K562 (cell line): ENCODE measurements around the gene TMEM237. TPM values are rescaled to one million over a fixed set of nuclear protein-coding genes. Genes with fewer than 3 reads are reported as not detected.

ENCODE experiments used
- ATF4 ChIP-seq: fragments of 450-650 bp; formaldehyde crosslinking; IDR thresholded peaks from 2 replicates; pipeline ENCODE4 v1.4.0; 2022; ENCODE audit warnings: mild to moderate bottlenecking, moderate library complexity
- BCL6 ChIP-seq: fragments of 250-450 bp; sonication (Bioruptor Pico); IDR thresholded peaks from 2 replicates; pipeline ENCODE4 v1.4.0; 2020
- EHMT2 ChIP-seq: fragments of 450-650 bp; IDR thresholded peaks from 2 replicates; pipeline ENCODE4 v1.6.1; 2018; ENCODE audit warnings: antibody characterized with exemption
- ELF4 ChIP-seq: fragments of 450-650 bp; formaldehyde crosslinking; IDR thresholded peaks from 2 replicates; pipeline ENCODE4 v1.4.0; 2022; ENCODE audit warnings: missing genetic modification characterization
- EP400 ChIP-seq: fragments of 450-650 bp; IDR thresholded peaks from 2 replicates; pipeline ENCODE4 v1.6.1; 2017; ENCODE audit warnings: antibody characterized with exemption, mild to moderate bottlenecking, moderate library complexity
- ILF3 ChIP-seq: fragments of 450-650 bp; IDR thresholded peaks from 2 replicates; pipeline ENCODE4 v1.6.1; 2018; ENCODE audit warnings: antibody characterized with exemption, mild to moderate bottlenecking, moderate library complexity, borderline replicate concordance
- MGA ChIP-seq: fragments of 450-650 bp; IDR thresholded peaks from 2 replicates; pipeline ENCODE4 v1.6.1; 2016; ENCODE audit warnings: mild to moderate bottlenecking, moderate library complexity
- RFX7 ChIP-seq: fragments of 250-450 bp; sonication (Bioruptor Pico); IDR thresholded peaks from 2 replicates; pipeline ENCODE4 v1.5.1; 2021; ENCODE audit warnings: mild to moderate bottlenecking
- ZNF609 ChIP-seq: sonication (generic); formaldehyde crosslinking; IDR thresholded peaks from 2 replicates; pipeline ENCODE4 v1.8.1; 2023; ENCODE audit warnings: missing genetic modification reagents, mild to moderate bottlenecking, borderline replicate concordance
- ZZZ3 ChIP-seq: fragments of 450-650 bp; IDR thresholded peaks from 2 replicates; pipeline ENCODE4 v1.6.1; 2016; ENCODE audit warnings: antibody characterized with exemption, mild to moderate bottlenecking, moderate library complexity
- polyA plus RNA-seq, 8 experiments: library from polyadenylated mRNA; depleted of rRNA in 4 of 8; stranded (reverse) in 5 of 8; unstranded in 3 of 8; fragments of >200 nt; fragmentation: Nextera tagmentation in 2 of 8; fragmentation: Illumina TruSeq in 1 of 8; extraction: Ambion mirVana in 2 of 8; extraction: Trizol in 1 of 8; gene quantifications; 2 replicates each; pipeline versions ENCODE4 v1.2.1 to v1.2.3, GENCODE V29; 2011 to 2014; ENCODE audit warnings: inconsistent platforms in 1 of 8, missing spikeins in 1 of 8
- total RNA-seq, 7 experiments: library from RNA; depleted of rRNA in 6 of 7; stranded (reverse); fragments of >200 nt in 6 of 7; fragmentation: Illumina TruSeq in 2 of 7; extraction: Trizol in 2 of 7; gene quantifications; 2 replicates each; pipeline versions ENCODE4 v1.2.1 to v1.2.3, GENCODE V29; 2011 to 2021; ENCODE audit warnings: low replicate concordance in 1 of 7

Gene TMEM237
- total and polyA plus RNA-seq, 9 of the 15 experiments (the other 6 are each of a cell fraction or from before 2014, with no cell fraction given), result 6.2 to 25.6 (median 17.9) TPM

GRCh38 chr2:201678401-201678800, 35.1 kb upstream of the TMEM237 start (continued):
- TF ChIP-seq MGA (no peak), ZNF609 (CRISPR knock-in tag) (no peak), ILF3 (no peak), RFX7 (CRISPR knock-in tag) (no peak), BCL6 (no peak), EP400 (no peak), ZZZ3 (no peak), ATF4 (no peak), EHMT2 (no peak), ELF4 (CRISPR knock-in tag) (no peak)
